HepG2 (cell line): ENCODE measurements around the gene KIRREL2. TPM values are rescaled to one million over a fixed set of nuclear protein-coding genes. Genes with fewer than 3 reads are reported as not detected.

Experiments used
- BORCS8-MEF2B ChIP-seq: sonication (generic); formaldehyde crosslinking; IDR thresholded peaks from 2 replicates; pipeline ENCODE4 v1.8.0; 2022; ENCODE audit warnings: mild to moderate bottlenecking, missing genetic modification reagents
- CREB1 ChIP-seq, 2 experiments: fragments of 450-650 bp in 1 of 2; IDR thresholded peaks; 2 replicates each; pipeline ENCODE4 v1.6.1; 2016 to 2017; ENCODE audit warnings: control low read depth in 1 of 2, mild to moderate bottlenecking in 1 of 2, missing compliant biosample characterization in 1 of 2, missing genetic modification characterization in 1 of 2
- ELF3 ChIP-seq: IDR thresholded peaks from 2 replicates; pipeline ENCODE4 v1.6.1; 2016; ENCODE audit warnings: missing genetic modification reagents, missing compliant biosample characterization
- FOXM1 ChIP-seq: sonication (generic); formaldehyde crosslinking; IDR thresholded peaks from 2 replicates; pipeline ENCODE4 v1.5.0; 2020; ENCODE audit warnings: missing genetic modification reagents
- GRHL1 ChIP-seq: sonication (generic); formaldehyde crosslinking; conservative IDR thresholded peaks from 2 replicates; pipeline ENCODE4 v1.8.0; 2022; ENCODE audit warnings: missing genetic modification reagents
- KDM5B ChIP-seq: sonication (generic); formaldehyde crosslinking; IDR thresholded peaks from 2 replicates; pipeline ENCODE4 v1.4.0; 2020; ENCODE audit warnings: missing genetic modification reagents, mild to moderate bottlenecking, borderline replicate concordance
- MBD4 ChIP-seq: IDR thresholded peaks from 2 replicates; pipeline ENCODE4 v1.6.1; 2012; ENCODE audit warnings: low read length, inconsistent platforms, borderline replicate concordance
- MIXL1 ChIP-seq: IDR thresholded peaks from 2 replicates; pipeline ENCODE4 v1.6.1; 2016
- MZF1 ChIP-seq: sonication (generic); formaldehyde crosslinking; IDR thresholded peaks from 2 replicates; pipeline ENCODE4 v1.8.1; 2023; ENCODE audit warnings: mild to moderate bottlenecking, missing genetic modification reagents, borderline replicate concordance
- NR1H2 ChIP-seq: sonication (generic); formaldehyde crosslinking; IDR thresholded peaks from 2 replicates; pipeline ENCODE4 v1.8.1; 2022; ENCODE audit warnings: low read depth, missing genetic modification reagents, borderline replicate concordance
- PATZ1 ChIP-seq: sonication (generic); formaldehyde crosslinking; IDR thresholded peaks from 2 replicates; pipeline ENCODE4 v1.4.0; 2020; ENCODE audit warnings: missing genetic modification reagents
- PLSCR1 ChIP-seq: sonication (generic); formaldehyde crosslinking; IDR thresholded peaks from 2 replicates; pipeline ENCODE4 v1.5.0; 2020; ENCODE audit warnings: missing genetic modification reagents, mild to moderate bottlenecking, borderline replicate concordance
- SNRNP70 ChIP-seq: fragments of 200-400 bp; formaldehyde crosslinking; IDR thresholded peaks from 2 replicates; pipeline ENCODE4 v1.6.1; 2017; ENCODE audit warnings: mild to moderate bottlenecking, low read depth, low read length, moderate library complexity
- SUZ12 ChIP-seq: fragments of 150-350 bp; IDR thresholded peaks from 2 replicates; pipeline ENCODE4 v1.6.1; 2014; ENCODE audit warnings: low read depth, low read length
- ZBTB3 ChIP-seq: sonication (generic); formaldehyde crosslinking; IDR thresholded peaks from 2 replicates; pipeline ENCODE4 v1.4.0; 2020; ENCODE audit warnings: low read depth, mild to moderate bottlenecking, moderate library complexity, missing genetic modification reagents, borderline replicate concordance
- ZNF350 ChIP-seq: sonication (generic); formaldehyde crosslinking; IDR thresholded peaks from 2 replicates; pipeline ENCODE4 v1.4.0; 2020; ENCODE audit warnings: mild to moderate bottlenecking, low read depth, missing genetic modification reagents, borderline replicate concordance
- ZNF546 ChIP-seq: sonication (generic); formaldehyde crosslinking; conservative IDR thresholded peaks from 2 replicates; pipeline ENCODE4 v1.8.1; 2023; ENCODE audit warnings: mild to moderate bottlenecking, missing genetic modification reagents
- ZNF619 ChIP-seq: sonication (generic); formaldehyde crosslinking; IDR thresholded peaks from 2 replicates; pipeline ENCODE4 v1.4.0; 2020; ENCODE audit warnings: mild to moderate bottlenecking, missing genetic modification reagents
- ZNF788 ChIP-seq: sonication (generic); formaldehyde crosslinking; IDR thresholded peaks from 2 replicates; pipeline ENCODE4 v1.5.0; 2020; ENCODE audit warnings: mild to moderate bottlenecking, missing genetic modification reagents, borderline replicate concordance
- polyA plus RNA-seq, 8 experiments: library from polyadenylated mRNA; depleted of rRNA in 3 of 8; stranded (reverse) in 7 of 8; unstranded in 1 of 8; fragments of >200 nt; fragmentation: Illumina TruSeq in 4 of 8; extraction: Trizol in 4 of 8; gene quantifications; 2 replicates each; pipeline versions ENCODE4 v1.2.1 to v1.2.3, GENCODE V29; 2011 to 2016; ENCODE audit warnings: low read depth in 4 of 8, missing spikeins in 1 of 8, mixed read lengths in 1 of 8; ENCODE audit not compliant: insufficient read depth in 1 of 8
- total RNA-seq, 5 experiments: library from RNA; depleted of rRNA; stranded (reverse); fragments of >200 nt; fragmentation: Illumina TruSeq; extraction: Trizol; gene quantifications; 2 replicates each; pipeline ENCODE4 v1.2.3, GENCODE V29; 2016; ENCODE audit warnings: low read depth in 1 of 5
- TF ChIP-seq, protein P1 (sequence below): IDR thresholded peaks from 2 replicates; pipeline ENCODE4 v1.6.1; 2012; ENCODE audit warnings: low read depth, low read length, improper control_type of control experiment
- TF ChIP-seq, protein P2 (sequence below): sonication (generic); formaldehyde crosslinking; IDR thresholded peaks from 2 replicates; pipeline ENCODE4 v1.5.0; 2020; ENCODE audit warnings: mild to moderate bottlenecking, missing genetic modification reagents, moderate library complexity

KIRREL2 gene
- total and polyA plus RNA-seq, 2 of the 13 experiments (the other 11 are each of a cell fraction or from before 2014, with no cell fraction given): 0.18 to 2.4 TPM

DNA sequence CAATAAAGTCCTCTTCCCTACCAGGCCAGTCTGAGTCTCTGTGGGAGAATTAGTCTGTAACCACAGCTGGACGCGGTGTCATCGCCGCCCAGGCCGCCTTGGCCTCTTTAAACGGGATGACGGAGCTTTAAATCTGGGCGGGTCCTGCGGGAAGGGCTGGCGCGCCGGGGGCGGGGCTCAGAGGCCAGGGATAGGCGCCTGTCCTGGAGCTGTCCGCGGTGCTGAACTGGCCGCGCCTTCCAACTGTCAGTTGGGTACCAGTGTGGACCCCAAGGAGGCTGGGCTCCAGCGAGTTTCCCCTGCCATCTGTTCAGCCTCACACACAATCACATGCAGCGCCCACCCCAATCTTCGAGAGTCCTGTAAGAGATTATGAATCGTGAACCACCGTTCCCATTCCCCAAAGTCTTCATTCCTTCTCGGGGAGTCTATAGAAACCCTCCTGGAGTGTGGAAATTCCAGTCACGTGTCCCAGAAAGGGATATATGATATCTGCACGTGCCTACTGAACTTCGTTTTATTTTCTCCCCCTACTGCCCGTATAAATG lies 23.1 kb downstream of the KIRREL2 start (continued):
- TF ChIP-seq MZF1 (CRISPR knock-in tag) (peak; percentile 74; the same call in 1 of the 2 replicates), GRHL1 (CRISPR knock-in tag) (no peak), SUZ12 (no peak), ZNF788 (CRISPR knock-in tag) (peak; percentile 56; the same call in 1 of the 2 replicates), MIXL1 (CRISPR knock-in tag) (peak; percentile 59; the same call in 1 of the 2 replicates), CREB1 (IDR thresholded peaks at IDR 0.05) (no peak), CREB1 (CRISPR knock-in tag; IDR thresholded peaks at IDR 0.05) (no peak), MBD4 (no peak), PATZ1 (peak; percentile 55), PLSCR1 (CRISPR knock-in tag) (peak; percentile 52; the same call in 1 of the 2 replicates), BORCS8-MEF2B (CRISPR knock-in tag) (peak; percentile 95), ZNF350 (CRISPR knock-in tag) (no peak), ELF3 (CRISPR knock-in tag) (peak; percentile 82), SNRNP70 (no peak), ZBTB3 (CRISPR knock-in tag) (no peak), ZNF619 (no peak), NR1H2 (0 out of 2 replicates have a peak, but pooled peaks have one; percentile 77), ZNF546 (CRISPR knock-in tag) (peak; percentile 94; the same call in 1 of the 2 replicates), FOXM1 (CRISPR knock-in tag) (no peak; the same call in 1 of the 2 replicates), KDM5B (peak; percentile 89)
- TF ChIP-seq, protein P1, sequence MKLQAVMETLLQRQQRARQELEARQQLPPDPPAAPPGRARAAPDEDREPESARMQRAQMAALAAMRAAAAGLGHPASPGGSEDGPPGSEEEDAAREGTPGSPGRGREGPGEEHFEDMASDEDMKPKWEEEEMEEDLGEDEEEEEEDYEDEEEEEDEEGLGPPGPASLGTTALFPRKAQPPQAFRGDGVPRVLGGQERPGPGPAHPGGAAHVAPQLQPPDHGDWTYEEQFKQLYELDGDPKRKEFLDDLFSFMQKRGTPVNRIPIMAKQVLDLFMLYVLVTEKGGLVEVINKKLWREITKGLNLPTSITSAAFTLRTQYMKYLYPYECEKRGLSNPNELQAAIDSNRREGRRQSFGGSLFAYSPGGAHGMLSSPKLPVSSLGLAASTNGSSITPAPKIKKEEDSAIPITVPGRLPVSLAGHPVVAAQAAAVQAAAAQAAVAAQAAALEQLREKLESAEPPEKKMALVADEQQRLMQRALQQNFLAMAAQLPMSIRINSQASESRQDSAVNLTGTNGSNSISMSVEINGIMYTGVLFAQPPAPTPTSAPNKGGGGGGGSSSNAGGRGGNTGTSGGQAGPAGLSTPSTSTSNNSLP: no peak
- TF ChIP-seq, protein P2, sequence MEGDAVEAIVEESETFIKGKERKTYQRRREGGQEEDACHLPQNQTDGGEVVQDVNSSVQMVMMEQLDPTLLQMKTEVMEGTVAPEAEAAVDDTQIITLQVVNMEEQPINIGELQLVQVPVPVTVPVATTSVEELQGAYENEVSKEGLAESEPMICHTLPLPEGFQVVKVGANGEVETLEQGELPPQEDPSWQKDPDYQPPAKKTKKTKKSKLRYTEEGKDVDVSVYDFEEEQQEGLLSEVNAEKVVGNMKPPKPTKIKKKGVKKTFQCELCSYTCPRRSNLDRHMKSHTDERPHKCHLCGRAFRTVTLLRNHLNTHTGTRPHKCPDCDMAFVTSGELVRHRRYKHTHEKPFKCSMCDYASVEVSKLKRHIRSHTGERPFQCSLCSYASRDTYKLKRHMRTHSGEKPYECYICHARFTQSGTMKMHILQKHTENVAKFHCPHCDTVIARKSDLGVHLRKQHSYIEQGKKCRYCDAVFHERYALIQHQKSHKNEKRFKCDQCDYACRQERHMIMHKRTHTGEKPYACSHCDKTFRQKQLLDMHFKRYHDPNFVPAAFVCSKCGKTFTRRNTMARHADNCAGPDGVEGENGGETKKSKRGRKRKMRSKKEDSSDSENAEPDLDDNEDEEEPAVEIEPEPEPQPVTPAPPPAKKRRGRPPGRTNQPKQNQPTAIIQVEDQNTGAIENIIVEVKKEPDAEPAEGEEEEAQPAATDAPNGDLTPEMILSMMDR (CRISPR knock-in tag): no peak; the same call in 1 of the 2 replicates
